Transverse colon (tissue), 4 donors: ENCODE data around the gene PITX3. TPM values are rescaled to one million over a fixed set of nuclear protein-coding genes. Genes with fewer than 3 reads are reported as not detected.

Experiments
- DNase-seq: peaks from one replicate; pipeline ENCODE4 v3.0.0-alpha.2; 2019
- H3K27ac ChIP-seq, 4 donors: fragments of 200-600 bp; sonication (generic); 2 replicates each; pipeline ENCODE4 v1.5.1; 2016 to 2018; ENCODE audit warnings: inconsistent platforms in 4 of 4
- H3K27me3 ChIP-seq: fragments of 200-600 bp; sonication (generic); 2 replicates; pipeline ENCODE4 v1.5.1; 2017; ENCODE audit warnings: inconsistent platforms
- H3K36me3 ChIP-seq, 4 donors: fragments of 200-600 bp; sonication (generic); 2 replicates each; pipeline ENCODE4 v1.5.1; 2017 to 2019; ENCODE audit warnings: inconsistent platforms in 4 of 4
- H3K4me1 ChIP-seq, 4 donors: fragments of 200-600 bp; sonication (generic); 2 replicates each; pipeline ENCODE4 v1.5.1; 2017 to 2020; ENCODE audit warnings: inconsistent platforms in 4 of 4
- H3K4me3 ChIP-seq, 4 donors: fragments of 200-600 bp; sonication (generic); 1 replicate in 1 of 4; 2 replicates in 3 of 4; pipeline versions ENCODE4 v1.5.1 to v1.6.1; 2017 to 2019; ENCODE audit warnings: inconsistent platforms in 4 of 4
- H3K9me3 ChIP-seq, 2 donors: fragments of 200-600 bp; sonication (generic); 2 replicates each; pipeline ENCODE4 v1.5.1; 2017 to 2019; ENCODE audit warnings: inconsistent platforms in 2 of 2
- CTCF ChIP-seq, 5 experiments: fragments of 200-600 bp in 3 of 5; fragments of 450-650 bp in 2 of 5; sonication (generic) in 3 of 5; IDR thresholded peaks; 1 replicate in 2 of 5; 2 replicates in 3 of 5; pipeline ENCODE4 v1.5.1; 2016 to 2017; ENCODE audit warnings: antibody characterized with exemption in 5 of 5, inconsistent platforms in 3 of 5, mild to moderate bottlenecking in 2 of 5, moderate library complexity in 1 of 5
- EP300 ChIP-seq: sonication (generic); formaldehyde crosslinking; IDR thresholded peaks from one replicate; pipeline ENCODE4 v1.6.1; 2017; ENCODE audit warnings: antibody characterized with exemption, low read depth
- POLR2A ChIP-seq: fragments of 450-650 bp; IDR thresholded peaks from one replicate; pipeline ENCODE4 v1.6.1; 2016; ENCODE audit warnings: antibody characterized with exemption, mild to moderate bottlenecking, moderate library complexity
- POLR2AphosphoS5 ChIP-seq, 3 donors: sonication (generic); formaldehyde crosslinking; IDR thresholded peaks; one replicate each; pipeline ENCODE4 v1.6.1; 2016; ENCODE audit warnings: antibody characterized with exemption in 3 of 3
- WGBS, 2 donors: methylation state at CpG; one replicate each; pipeline ENCODE4 v1.1.5; 2018; ENCODE audit warnings: low coverage in 1 of 2; 5-methylcytosine and 5-hydroxymethylcytosine counted together
- in situ Hi-C, 4 donors: fragments of 200-750 bp; cut with MboI; loops; one replicate each; pipeline versions ENCODE4 v1.15.0 to v1.15.1; 2017; ENCODE audit warnings: low sequenced_read_pairs in 3 of 4, low pct_ligation_motif_present in 1 of 4, low pct_unique_long_range_greater_than_20kb in 1 of 4
- intact Hi-C: fragments of 100-400 bp; cut with DNase I; formaldehyde crosslinking; loops from one replicate; pipeline ENCODE4 v1.15.1; 2023; ENCODE audit warnings: low total_unique reads
- total RNA-seq, 4 donors: library from RNA; depleted of rRNA; stranded (reverse); fragments of >200 nt; gene quantifications; one replicate each; pipeline ENCODE4 v1.1.0, GENCODE V29; 2016

Gene PITX3
- total RNA-seq, 4 donors from 2014 or later = not detected

GRCh38 chr10:102267748-102268147 is 26.4 kb upstream of the PITX3 start:
- DNase-seq = no peak
- H3K27me3 ChIP-seq = no peaks in the 10 kb centered on the region
- no peak overlapping the region for H3K27ac ChIP-seq
- H3K36me3 ChIP-seq = peaks cover 0 to 3% (median 0%) of the 10 kb centered on the region in 4 donors
- intact Hi-C loops (no loop called here), in situ Hi-C loops (no loop called here)
- peaks cover 10 to 32% (median 19%) of the 10 kb centered on the region in 4 donors for H3K4me1 ChIP-seq
- TF ChIP-seq CTCF (IDR thresholded peaks at IDR 0.05) = no peak
- no peak for TF ChIP-seq POLR2A
- TF ChIP-seq POLR2AphosphoS5 (IDR thresholded peaks at IDR 0.05) = no peak
- TF ChIP-seq EP300 = no peak
- no peaks in the 10 kb centered on the region for H3K9me3 ChIP-seq
- H3K4me3 ChIP-seq = no peak overlapping the region

GRCh38 chr10:102266670-102267069 is 25.4 kb upstream of the PITX3 start:
- 97 to 100% methylated on average over 2 to 3 of the region's 3 CpGs for WGBS, 2 donors
- intact Hi-C loops (no loop called here), in situ Hi-C loops (no loop called here)
- TF ChIP-seq POLR2A (no peak), CTCF (IDR thresholded peaks at IDR 0.05) (no peak), POLR2AphosphoS5 (IDR thresholded peaks at IDR 0.05) (no peak), EP300 (no peak)
- no peaks in the 10 kb centered on the region for H3K27me3 ChIP-seq
- DNase-seq = no peak
- peaks cover 11 to 38% (median 20%) of the 10 kb centered on the region in 4 donors for H3K4me1 ChIP-seq
- H3K36me3 ChIP-seq = peaks cover 0 to 6% (median 2%) of the 10 kb centered on the region in 4 donors
- H3K4me3 ChIP-seq = no peak overlapping the region
- no peak overlapping the region for H3K27ac ChIP-seq
- H3K9me3 ChIP-seq = no peaks in the 10 kb centered on the region

- Histone ChIP-seq H3K9me3 (no peaks in the 10 kb centered on the region), H3K27me3 (no peaks in the 10 kb centered on the region), H3K4me3 (no peak overlapping the region), H3K4me1 (peaks cover 11 to 36% (median 20%) of the 10 kb centered on the region in 4 donors), H3K36me3 (peaks cover 0 to 23% (median 6%) of the 10 kb centered on the region in 4 donors), H3K27ac (no peak overlapping the region)
- intact Hi-C loops (no loop called here), in situ Hi-C loops (no loop called here)
- DNase-seq = no peak
- 82 to 84% methylated on average over 2 to 4 of the region's 4 CpGs for WGBS, 2 donors
- TF ChIP-seq POLR2A (no peak), POLR2AphosphoS5 (IDR thresholded peaks at IDR 0.05) (no peak), CTCF (IDR thresholded peaks at IDR 0.05) (no peak), EP300 (no peak)
Observed at GRCh38 chr10:102264371-102264770, 23.1 kb upstream of the PITX3 start.

- 90 to 92% methylated on average over 4 of the region's 4 CpGs for WGBS, 2 donors
- in situ Hi-C loops (no loop called here), intact Hi-C loops (no loop called here)
- peaks cover 2 to 21% (median 12%) of the 10 kb centered on the region in 4 donors for H3K4me1 ChIP-seq
- no peak overlapping the region for H3K27ac ChIP-seq
- H3K27me3 ChIP-seq = no peaks in the 10 kb centered on the region
- DNase-seq = no peak
- no peak overlapping the region for H3K4me3 ChIP-seq
- H3K36me3 ChIP-seq = peaks cover 0 to 24% (median 7%) of the 10 kb centered on the region in 4 donors
- TF ChIP-seq POLR2A (no peak), CTCF (IDR thresholded peaks at IDR 0.05) (no peak), EP300 (no peak), POLR2AphosphoS5 (IDR thresholded peaks at IDR 0.05) (no peak)
- no peaks in the 10 kb centered on the region for H3K9me3 ChIP-seq
Observed at GRCh38 chr10:102262744-102263370, 21.5 kb upstream of the PITX3 start.
